Hematopoietic multipotent progenitor cell treated with erythropoietin and hydrocortisone succinate and interleukin-3 and kit ligand, for 4 days (in vitro differentiated cells): ENCODE measurements around the gene HPS4.
A peak's percentile ranks its signal among the peaks of the same experiment; 100 is the strongest.
"Not testable (repeated sequence)": the region's sequence is repeated elsewhere in the genome, so short reads cannot be mapped to it uniquely, and the experiment has no call there.

Experiments
- DNase-seq: peaks from one replicate; pipeline ENCODE4 v3.0.0-alpha.2; 2015

Gene HPS4

GRCh38 chr22:26439559-26439958, 44.0 kb downstream of the HPS4 start:
- DNase-seq: no peak

DNA sequence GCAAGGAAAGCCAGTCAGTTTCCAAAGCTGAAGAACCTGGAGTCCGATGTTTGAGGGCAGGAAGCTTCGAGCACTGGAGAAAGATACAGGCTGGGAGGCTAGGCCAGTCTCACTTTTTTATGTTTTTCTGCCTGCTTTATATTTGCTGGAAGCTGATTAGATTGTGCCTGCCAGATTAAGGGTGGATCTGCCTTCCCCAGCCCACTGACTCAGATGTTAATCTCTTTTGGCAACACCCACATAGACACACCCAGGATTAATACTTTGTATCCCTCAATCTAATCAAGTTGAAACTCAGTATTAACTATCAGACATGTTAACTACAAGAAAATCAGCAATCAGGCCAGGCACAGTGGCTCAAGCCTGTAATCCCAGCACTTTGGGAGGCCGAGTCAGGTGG, 44.8 kb downstream of the HPS4 start:
- DNase-seq: not testable (repeated sequence)

DNA sequence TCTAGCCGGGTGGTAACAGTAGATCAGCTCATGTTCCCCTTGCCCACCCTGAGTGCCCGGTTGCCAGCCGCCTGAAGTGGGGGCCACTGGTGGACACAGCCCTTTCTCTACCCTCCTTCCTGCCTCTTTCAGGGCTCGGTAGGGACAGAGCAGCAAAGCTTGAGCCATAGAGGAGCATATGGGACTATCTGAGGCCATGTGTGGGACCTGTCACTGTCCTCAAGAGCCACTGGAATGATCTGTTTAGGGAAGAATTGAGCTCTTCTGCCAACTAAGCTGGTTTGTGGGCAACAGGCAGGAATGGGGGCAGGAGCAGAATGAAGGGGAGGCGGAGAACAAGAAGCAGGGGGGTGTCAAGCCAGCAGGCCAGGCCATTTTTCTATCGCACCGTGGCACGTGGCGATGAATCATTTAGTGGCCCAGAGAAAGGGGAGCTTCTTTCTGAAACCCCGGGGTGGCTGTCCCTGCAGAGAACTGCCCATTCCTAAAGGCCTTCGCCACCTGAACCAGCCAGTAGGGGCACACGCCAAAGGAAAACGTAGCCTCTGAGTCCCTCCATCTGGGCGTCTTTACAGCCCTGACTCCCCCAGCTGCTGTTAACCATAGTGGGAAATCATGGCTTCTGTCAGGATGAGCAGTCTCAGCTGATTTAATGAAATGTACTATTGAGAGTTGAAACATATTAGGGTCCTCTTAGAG, 45.7 kb downstream of the HPS4 start:
- no peak for DNase-seq

GRCh38 chr22:26436903-26437515, 46.6 kb downstream of the HPS4 start:
- no peak for DNase-seq

GRCh38 chr22:26435327-26436093, 48.1 kb downstream of the HPS4 start:
- DNase-seq: no peak

- no peak for DNase-seq
Measured at GRCh38 chr22:26433805-26434204, 49.8 kb downstream of the HPS4 start.

DNA sequence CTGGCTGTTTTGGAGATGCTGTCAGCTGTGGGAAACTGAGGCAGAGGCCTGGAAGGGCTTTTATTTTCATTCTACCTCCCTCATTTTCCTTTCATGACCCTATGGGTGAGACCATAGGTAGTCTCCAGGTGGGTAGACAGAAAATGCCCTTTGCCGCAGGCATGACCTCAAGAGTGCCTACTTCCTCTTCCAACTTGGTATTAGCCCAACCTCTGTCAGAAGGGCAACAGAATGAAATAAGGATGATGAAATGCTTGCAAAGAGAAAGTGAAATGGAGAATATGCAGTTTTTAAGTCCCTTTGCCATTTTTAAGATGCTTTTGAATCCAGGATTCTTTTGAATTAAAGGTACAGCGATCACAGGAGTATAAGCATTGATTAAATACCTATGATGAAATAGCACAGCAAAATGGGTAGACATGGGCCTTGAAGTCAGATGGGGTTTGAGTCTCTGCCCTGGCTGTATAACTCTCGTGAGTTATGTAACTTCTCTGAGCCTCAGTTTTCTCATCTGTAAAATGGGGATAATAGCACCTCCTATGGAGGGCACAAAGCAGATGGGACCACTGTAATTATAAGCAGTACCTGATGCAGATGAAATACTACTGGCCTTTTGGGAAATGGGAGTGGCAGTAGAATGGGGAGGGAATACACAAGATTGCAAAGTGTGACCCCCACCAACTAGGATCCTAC, 50.8 kb downstream of the HPS4 start:
- peak; percentile 69 for DNase-seq

DNA sequence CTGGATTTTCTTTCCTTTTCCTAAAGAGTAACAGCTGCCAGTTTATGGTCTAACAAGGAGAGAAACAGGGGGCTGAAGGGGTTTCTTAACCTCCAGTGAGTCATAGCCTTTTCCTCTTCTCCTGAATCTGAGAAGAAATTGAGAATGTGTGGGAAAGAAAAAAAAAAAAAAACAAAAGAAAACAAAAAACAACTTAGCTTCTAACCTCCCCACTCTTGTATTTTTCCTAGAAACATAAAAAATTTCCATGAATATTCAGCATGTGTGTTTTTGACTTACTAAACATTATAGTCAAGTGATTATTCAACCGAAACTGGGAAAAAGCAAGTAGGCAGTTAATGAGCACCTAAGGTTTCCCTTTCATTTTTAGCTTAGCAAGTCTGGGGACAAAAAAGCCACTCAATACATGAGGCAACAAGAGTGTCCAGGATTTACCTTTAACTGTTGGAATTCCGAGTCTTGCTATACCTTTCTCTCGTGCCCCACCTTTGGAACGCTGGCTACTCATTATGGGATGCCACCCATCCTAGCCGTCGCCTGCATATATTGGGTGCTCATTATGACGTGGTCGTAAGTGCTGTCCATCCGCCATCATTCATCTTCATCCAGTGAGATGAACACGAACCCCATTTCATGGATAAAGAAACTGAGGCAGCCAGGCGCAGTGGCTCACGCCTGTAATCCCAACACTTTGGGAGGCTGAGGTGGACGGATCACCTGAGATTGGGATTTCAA, 52.2 kb downstream of the HPS4 start:
- DNase-seq: no peak

- no peak for DNase-seq
Measured at GRCh38 chr22:26430600-26430999, 53.0 kb downstream of the HPS4 start.

GRCh38 chr22:26429458-26430286, 53.9 kb downstream of the HPS4 start:
- no peak for DNase-seq

DNA sequence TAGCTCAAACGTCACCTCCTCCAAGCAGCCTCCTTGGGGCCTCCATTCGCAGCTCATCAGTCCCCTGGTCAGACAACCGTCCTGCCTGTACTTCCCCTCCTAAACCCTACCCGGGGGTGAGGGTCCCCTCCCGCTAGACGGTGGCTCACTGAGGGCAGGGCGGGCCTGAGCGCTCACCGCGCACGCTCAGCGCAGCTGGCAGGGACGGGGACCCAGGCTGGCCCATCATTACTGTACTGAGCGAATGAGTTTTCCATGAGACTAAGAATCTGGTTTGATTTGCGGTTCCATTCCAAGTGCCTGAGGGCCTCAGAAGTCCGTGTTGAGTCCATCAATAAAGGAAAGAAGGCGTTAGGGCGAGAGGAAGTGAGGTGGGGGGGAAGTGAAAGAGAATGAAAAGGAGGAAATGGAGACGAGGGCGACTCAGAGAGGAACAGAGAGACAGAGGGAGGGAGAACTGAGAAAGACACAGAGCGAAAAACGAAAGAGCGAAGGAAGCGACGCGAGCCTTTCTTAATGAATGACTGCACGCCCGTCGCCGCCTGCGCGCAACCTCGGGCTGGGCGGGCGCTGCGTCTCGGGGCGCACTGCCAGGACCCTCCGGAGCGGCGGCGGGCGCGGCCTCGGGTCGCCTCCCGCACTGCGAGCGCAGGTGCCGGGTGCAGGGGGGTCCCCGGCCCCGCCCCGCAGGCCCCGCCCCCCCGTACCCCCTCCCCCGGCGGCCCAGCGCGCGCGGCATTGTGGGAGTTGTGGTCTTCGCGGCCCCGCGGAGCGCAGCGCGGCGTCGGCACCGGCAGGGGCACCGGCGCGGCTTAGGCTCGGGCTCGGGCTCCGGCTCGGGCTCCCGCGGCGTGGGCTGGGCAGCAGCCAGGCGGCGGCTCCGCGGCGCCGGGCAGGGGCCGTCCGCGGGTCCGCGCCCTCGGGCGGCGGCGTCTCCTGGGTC, 54.8 kb downstream of the HPS4 start, which contains the start of gene ASPHD2:
Gene ASPHD2 (plus strand): TSS at position 746 of the 943 bp plus-strand sequence. CDS start 4,356 bp downstream, outside the sequence.
- DNase-seq: peak; percentile 78

GRCh38 chr22:26426924-26427323, 56.7 kb downstream of the HPS4 start:
- DNase-seq: no peak

DNA sequence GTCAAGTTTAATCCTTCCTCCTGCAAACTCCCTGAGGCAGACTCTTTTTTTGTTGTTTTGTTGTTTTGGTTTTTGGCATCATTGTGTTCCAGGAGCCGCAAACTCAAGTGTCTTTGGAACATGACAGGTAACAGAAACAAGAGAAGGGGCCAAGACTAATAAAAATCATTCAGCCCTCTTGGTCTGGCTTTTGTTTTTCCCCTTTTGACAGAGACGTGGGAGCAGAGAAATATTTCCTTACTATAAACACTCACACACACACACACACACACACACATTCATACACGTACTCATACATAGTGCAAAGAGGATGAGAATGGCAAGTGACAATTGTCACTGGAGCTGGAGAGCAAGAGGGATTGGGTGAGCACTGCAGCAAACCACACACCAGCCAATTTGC, 65.0 kb downstream of the HPS4 start:
- no peak for DNase-seq

DNA sequence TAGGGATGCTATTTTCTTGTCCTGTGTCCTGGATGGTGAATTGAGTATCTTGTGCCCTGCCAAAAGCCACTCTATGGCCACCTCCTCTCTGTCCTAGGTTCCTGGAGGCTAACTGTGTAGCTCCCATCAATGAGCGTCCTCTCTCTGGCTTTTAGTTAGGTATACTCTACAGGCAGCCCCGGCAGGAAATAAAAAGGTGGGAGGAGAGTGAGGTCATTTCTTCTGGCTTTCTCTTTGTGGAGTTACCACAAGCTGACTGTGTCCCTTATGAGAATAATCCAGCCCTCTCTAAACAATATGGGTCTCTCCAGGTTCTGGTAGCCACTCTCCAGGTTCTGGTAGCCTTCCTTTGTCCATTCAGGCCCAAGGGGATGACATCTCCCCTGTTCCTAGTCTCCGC, 66.2 kb downstream of the HPS4 start:
- no peak for DNase-seq

- no peak for DNase-seq
Measured at GRCh38 chr22:26416670-26417276, 66.8 kb downstream of the HPS4 start.

DNA sequence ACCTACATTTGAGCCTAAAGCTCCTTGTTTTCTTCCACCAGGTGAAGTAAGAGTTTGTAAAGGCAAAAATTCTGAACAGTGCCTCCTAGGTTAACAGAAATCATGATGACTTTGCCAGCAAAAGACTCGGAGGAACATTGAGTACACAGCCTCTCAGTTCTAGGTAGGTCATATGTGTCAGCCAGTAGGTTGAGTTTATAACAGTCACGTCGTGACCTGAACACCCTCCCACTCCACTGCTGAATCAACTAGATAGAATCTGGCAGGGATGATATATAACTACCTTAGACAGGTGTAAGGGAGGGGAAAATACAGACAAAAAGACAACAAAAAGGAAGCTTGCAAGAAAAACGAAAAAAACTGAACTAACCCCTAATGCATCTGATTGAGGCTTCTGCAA, 67.3 kb downstream of the HPS4 start:
- DNase-seq: no peak

GRCh38 chr22:26414347-26414746, 69.2 kb downstream of the HPS4 start:
- no peak for DNase-seq

DNA sequence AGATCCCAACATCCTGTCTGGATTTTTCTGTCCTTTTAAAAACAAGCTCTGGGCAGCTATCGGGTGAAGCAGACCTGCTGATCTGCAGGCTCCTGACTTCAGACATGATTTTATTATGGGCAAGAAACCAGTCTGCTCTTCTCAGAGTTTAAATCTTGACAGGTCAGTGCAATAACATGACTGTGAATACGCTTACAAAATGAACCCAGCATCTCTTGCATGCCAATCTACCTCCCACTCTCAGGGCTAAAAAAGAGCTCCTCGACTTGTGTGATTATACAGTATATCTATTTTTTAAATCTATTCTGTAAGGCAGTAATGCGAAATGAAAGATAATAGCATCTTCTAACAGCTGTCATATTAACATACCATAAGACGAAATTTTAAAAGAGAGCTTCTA, 73.2 kb downstream of the HPS4 start:
- no peak for DNase-seq

DNA sequence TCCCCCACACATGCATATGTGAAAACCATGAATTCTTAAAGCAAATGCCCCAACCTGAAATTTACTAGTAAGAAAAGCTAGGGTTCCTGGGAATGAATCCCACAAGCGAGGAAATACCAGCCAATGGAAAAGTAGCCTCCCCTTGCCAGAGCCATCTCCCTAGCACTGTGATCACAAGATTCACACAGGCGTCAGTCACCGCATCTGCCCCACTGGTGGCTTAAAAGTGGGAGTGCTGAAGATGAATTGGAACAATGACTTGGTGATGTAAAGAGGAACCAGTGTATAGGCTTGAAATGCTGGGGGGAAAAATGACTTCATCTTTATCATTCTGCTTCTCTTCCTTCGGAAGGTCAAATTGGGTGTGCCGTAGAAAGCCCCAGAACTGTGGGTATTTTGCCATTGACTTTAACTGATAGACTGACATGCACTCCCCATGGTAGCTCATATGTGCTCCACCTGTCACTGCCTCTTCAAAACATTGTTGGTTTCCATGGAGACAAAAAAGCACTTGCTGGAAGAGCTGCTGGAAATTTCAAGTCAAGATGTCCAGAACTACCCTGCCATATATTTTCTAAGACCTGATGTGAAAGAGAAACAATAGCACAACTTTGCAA, 73.8 kb downstream of the HPS4 start:
- no peak for DNase-seq
